ENCODE measurements around the gene PIMREG.

PIMREG gene, protein sequence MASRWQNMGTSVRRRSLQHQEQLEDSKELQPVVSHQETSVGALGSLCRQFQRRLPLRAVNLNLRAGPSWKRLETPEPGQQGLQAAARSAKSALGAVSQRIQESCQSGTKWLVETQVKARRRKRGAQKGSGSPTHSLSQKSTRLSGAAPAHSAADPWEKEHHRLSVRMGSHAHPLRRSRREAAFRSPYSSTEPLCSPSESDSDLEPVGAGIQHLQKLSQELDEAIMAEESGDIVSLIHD

DNA sequence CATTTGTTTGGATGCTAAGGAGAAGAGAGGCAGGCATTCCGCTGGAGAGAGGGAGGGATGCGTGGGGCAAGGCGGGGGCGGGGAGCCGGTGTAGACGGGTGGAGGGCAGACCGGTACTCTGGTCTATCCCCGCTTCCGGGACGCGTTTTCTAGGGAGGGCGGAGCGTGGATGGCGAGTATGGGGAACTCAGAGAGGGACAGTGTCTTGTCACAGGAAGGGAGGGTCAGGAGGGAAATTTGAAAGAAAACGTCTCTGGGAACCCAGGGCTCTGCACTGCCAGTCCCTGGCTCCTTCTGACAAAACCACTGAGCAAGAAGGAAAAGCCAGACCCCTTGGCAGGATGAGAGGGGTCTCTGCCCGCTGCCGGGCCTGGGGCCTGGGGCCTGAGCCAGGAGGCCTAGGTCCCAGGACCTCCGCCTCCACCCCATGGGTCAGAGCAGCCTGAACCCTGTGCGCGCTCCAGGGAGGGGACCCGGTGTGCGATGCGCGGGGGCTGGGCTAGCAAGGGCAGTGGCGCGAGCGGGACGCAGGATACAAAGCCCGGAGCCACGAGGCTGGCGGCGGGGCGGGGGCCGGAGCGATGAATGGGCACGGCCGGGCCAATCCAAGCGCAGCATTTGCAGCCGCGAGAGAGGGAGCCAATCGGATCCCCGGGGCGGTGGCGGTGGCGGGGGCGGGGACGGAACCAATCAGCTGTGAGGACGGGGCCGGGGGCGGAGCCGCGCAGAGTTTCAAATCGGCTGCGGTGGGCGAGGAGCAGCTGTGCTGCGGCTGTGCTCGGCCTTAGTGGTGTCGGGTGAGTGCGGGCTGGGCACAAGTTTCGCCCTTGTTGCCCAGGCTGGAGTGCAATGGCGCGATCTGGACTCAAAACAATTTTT lies at the start of gene PIMREG:
TSS of gene PIMREG (plus strand) at position 764 of the 879 bp plus-strand sequence. CDS start 656 bp downstream, outside the sequence.
- in situ Hi-C loops (cut with HindIII; ENCODE audit: low pct_ligation_motif_present, low pct_unique_long_range_greater_than_20kb, low sequenced_read_pairs), result no loop called here
- peak; percentile 96 for DNase-seq

- DNase-seq, result no peak
- in situ Hi-C loops (cut with HindIII; ENCODE audit: low pct_ligation_motif_present, low pct_unique_long_range_greater_than_20kb, low sequenced_read_pairs), result no loop called here
Observed at GRCh38 chr17:6398955-6399354, 45.3 kb upstream of the PIMREG start.

DNA sequence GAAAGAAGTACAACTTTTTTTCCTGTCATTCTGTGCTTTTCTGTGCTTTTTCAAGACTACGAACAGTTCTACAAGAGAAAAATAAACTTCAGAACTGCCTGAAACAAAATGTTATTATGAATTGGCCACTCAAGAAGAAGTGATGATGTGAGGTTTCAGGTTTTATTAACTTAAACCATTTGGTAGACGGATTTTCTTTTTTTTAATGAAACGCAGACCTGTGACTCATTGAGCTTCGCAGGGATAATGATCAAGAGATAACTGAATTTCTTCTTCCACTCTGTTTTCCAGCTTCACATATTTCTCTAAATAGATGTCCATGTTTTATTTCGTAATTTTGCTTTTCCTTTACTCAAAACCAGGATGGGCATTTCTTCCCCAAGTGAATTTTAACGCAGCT lies 42.0 kb upstream of the PIMREG start:
- DNase-seq, result no peak
- in situ Hi-C loops (cut with HindIII; ENCODE audit: low pct_ligation_motif_present, low pct_unique_long_range_greater_than_20kb, low sequenced_read_pairs), result no loop called here

GRCh38 chr17:6408276-6408675 lies 36.0 kb upstream of the PIMREG start:
- in situ Hi-C loops (cut with HindIII; ENCODE audit: low pct_ligation_motif_present, low pct_unique_long_range_greater_than_20kb, low sequenced_read_pairs), result no loop called here
- no peak for DNase-seq

GRCh38 chr17:6408735-6409134 lies 35.5 kb upstream of the PIMREG start:
- no peak for DNase-seq
- in situ Hi-C loops (cut with HindIII; ENCODE audit: low pct_ligation_motif_present, low pct_unique_long_range_greater_than_20kb, low sequenced_read_pairs), result no loop called here

DNA sequence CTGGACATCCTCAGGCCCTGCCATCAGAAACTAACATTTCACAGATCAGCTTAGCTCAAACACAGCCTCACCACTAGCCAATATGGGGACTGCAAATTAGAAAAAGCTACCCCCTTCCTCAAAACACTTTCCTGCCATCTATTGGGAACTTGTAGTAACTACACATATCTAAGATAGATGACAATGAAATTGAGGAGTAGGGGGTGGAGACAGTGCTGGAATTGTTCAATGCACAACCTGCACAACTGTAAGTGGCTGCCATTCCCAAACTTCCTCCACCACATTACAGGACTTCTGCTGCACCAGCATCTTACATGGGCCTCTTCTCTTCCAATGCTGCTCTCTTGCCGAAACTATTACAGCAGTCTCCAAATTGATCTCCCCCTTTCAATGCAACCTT lies 31.2 kb upstream of the PIMREG start:
- peak; percentile 71 for DNase-seq
- in situ Hi-C loops (cut with HindIII; ENCODE audit: low pct_ligation_motif_present, low pct_unique_long_range_greater_than_20kb, low sequenced_read_pairs), result no loop called here

GRCh38 chr17:6415616-6416015 lies 28.6 kb upstream of the PIMREG start:
- in situ Hi-C loops (cut with HindIII; ENCODE audit: low pct_ligation_motif_present, low pct_unique_long_range_greater_than_20kb, low sequenced_read_pairs), result no loop called here
- no peak for DNase-seq

GRCh38 chr17:6420173-6420641 lies 24.0 kb upstream of the PIMREG start:
- in situ Hi-C loops (cut with HindIII; ENCODE audit: low pct_ligation_motif_present, low pct_unique_long_range_greater_than_20kb, low sequenced_read_pairs), result no loop called here
- DNase-seq, result no peak

DNA sequence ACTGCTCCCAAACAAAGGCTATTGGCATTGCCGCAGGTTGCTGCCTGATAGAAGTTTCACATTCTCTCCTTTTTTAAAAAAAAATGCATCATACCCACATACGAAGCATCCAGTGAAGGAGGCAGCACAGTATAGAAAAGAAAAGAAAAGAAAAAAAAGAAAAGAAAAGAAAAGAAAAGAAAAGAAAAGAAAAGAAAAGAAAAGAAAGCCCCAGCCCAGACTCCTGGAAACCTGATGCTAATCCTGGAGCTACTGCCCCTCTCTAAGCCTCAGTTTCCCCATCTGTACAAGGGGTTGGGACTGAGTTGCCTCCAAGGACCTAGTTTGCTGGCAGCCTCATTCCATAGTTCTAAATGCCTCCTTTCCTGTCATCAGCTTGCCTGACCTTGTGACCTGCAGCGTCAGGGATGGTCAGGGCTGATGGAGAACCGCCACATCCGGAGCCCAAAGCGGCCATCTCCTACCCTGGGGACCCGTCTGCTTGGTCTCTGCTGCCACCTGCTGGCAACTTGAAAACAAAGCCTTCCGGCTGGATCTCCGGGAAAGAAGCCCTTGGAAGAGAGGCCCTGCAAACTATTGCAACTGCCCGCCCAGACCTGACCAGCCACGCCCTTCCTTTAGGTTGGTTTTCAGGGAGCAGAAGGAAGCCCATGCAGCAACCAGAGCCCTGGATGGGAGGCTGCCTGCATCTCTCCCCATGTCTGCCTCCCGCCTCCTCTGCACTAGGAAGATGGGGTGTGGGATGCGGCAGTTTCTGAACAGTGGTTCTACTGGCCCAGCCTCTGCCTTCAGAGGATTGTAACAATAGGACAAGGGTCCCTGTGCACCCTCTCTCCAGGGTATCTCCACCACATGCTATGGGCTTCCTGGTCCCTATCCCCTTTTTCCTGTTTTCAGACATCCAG lies 22.3 kb upstream of the PIMREG start:
- DNase-seq, result peak; percentile 82
- in situ Hi-C loops (cut with HindIII; ENCODE audit: low pct_ligation_motif_present, low pct_unique_long_range_greater_than_20kb, low sequenced_read_pairs), result no loop called here

- in situ Hi-C loops (cut with HindIII; ENCODE audit: low pct_ligation_motif_present, low pct_unique_long_range_greater_than_20kb, low sequenced_read_pairs), result no loop called here
- no peak for DNase-seq
Observed at GRCh38 chr17:6422654-6423241, 21.5 kb upstream of the PIMREG start.

DNA sequence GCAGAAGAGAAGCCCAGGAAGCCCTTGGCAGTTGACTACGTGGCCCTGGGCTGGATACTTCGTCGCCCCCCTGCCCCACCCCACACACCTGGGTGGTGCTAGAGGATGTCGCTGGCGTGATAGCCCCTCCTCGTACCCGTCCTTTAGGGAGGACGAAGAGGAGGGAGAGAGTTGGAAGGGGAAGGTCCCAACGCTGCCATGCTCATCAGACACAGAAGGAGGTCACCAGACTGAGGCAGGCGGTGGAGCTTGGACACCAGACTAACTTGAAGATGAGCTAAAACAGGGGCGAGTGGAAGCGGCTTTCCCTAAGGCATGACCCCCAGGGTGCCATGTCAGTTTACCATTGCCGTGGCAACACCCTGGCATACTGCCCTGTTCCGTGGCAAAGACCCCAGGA lies 20.3 kb upstream of the PIMREG start:
- no peak for DNase-seq
- in situ Hi-C loops (cut with HindIII; ENCODE audit: low pct_ligation_motif_present, low pct_unique_long_range_greater_than_20kb, low sequenced_read_pairs), result no loop called here

- no peak for DNase-seq
- in situ Hi-C loops (cut with HindIII; ENCODE audit: low pct_ligation_motif_present, low pct_unique_long_range_greater_than_20kb, low sequenced_read_pairs), result no loop called here
Observed at GRCh38 chr17:6425407-6425806, 18.8 kb upstream of the PIMREG start.

DNA sequence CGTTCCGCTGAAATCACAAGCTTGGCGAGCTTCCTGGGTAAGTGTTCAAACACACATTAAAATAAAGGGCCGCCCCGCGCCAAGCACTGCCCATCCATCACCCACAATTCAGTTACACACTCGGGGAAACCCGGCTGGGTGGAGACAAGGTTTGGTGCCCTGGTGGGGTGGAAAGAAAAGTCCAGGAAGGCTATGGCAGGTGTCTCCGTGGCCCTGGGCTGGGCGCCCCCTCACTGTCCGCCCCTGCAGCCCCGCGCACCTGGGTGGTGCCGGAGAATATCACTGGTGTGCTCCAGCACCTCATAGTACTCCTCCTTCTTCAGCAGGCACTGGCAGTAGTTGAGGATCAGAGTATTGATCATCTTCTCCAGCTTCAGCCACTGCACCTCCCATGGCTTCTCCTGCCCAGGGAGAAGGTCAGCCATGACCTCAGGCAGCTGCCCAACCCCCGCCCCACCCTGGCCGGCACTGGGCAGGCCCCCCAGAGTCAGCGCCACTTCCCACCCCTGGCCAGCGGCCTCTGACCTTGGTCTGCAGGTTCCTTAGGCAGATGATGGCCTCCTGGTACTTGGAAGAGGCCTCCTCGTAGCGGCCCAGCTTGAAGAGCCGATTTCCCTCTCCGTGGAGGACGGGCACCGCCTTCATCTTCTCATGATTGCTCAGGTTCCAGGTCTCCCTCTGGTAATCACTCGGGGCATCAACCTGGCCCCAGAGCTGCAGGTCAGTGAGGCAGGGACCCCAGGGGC lies 17.7 kb upstream of the PIMREG start:
- no peak for DNase-seq
- in situ Hi-C loops (cut with HindIII; ENCODE audit: low pct_ligation_motif_present, low pct_unique_long_range_greater_than_20kb, low sequenced_read_pairs), result no loop called here

- DNase-seq, result peak; percentile 52
- in situ Hi-C loops (cut with HindIII; ENCODE audit: low pct_ligation_motif_present, low pct_unique_long_range_greater_than_20kb, low sequenced_read_pairs), result no loop called here
Observed at GRCh38 chr17:6427279-6427781, 16.9 kb upstream of the PIMREG start.

DNA sequence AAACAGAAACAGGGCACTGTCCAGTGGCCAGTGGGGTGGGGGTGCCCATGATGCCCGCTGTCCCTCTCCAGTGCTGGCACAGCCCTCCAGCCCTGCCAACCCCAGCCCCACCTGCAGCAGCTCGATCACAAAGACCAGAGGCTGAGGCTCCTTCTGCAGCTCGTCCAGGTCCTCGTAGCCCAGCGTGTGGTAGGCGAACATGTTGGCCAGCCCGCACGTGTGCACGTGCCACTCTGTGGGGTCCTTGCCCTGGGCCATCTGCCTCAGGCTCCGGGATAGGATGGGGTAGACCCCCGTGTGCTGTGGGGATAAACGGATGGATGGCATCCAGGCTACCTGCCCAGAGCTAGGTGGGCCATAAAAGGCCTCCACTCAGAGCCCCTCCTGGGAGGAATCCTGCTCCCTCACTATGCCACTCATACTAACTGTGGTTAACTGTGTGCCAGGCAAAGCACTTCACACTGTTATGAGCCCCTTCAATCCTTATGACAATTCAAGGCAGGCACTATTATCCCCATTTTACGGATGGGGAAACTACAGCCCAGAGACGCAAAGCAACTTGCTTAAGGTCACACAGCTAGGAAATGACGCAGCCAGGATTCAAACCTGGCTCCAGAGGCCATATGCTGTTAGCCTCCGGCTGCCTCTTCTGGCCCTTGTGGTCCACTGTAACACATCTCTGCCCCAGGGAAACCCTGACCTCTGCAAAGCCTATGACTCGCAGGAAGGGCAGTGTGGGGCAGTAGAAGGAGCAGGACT lies 15.9 kb upstream of the PIMREG start:
- in situ Hi-C loops (cut with HindIII; ENCODE audit: low pct_ligation_motif_present, low pct_unique_long_range_greater_than_20kb, low sequenced_read_pairs), result no loop called here
- no peak for DNase-seq

DNA sequence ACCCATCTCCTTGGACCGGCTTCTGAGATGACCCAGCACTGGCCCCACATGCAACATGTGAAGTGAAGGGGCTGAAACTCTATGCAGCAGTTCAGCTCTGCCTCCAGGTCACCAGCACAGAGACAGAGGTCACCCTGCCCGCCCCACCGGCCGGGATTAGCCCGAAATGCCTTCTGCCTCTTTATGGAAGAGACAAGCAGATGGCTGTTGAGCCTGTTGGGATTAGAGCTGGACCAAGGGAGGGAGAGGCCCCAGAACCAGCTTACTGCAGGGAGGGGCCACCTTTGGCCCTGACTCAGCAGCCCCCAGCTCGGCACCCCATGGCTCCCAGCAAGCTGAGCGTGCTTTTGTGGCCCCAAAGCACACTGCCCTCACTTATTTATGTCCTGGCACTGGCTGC lies 15.0 kb upstream of the PIMREG start:
- in situ Hi-C loops (cut with HindIII; ENCODE audit: low pct_ligation_motif_present, low pct_unique_long_range_greater_than_20kb, low sequenced_read_pairs), result no loop called here

GRCh38 chr17:6430769-6431168 lies 13.5 kb upstream of the PIMREG start:
- DNase-seq, result no peak
- in situ Hi-C loops (cut with HindIII; ENCODE audit: low pct_ligation_motif_present, low pct_unique_long_range_greater_than_20kb, low sequenced_read_pairs), result no loop called here

More for the DNA sequence above, 15.0 kb upstream of the PIMREG start:
- no peak for DNase-seq

All from ACHN (cell line).